GM12875 (cell line): ENCODE measurements around the gene SERINC2.
"Not testable (repeated sequence)": the region's sequence is repeated elsewhere in the genome, so short reads cannot be mapped to it uniquely, and the experiment has no call there.

Experiments used
- H3K4me3 ChIP-seq: one replicate; pipeline ENCODE4 v1.5.1; 2011; ENCODE audit warnings: low read depth, low read length, control low read depth
- CTCF ChIP-seq: IDR thresholded peaks from 2 replicates; pipeline ENCODE4 v1.5.1; 2011; ENCODE audit warnings: low read depth, mild to moderate bottlenecking, control low read depth, inconsistent platforms, low read length, moderate library complexity, borderline replicate concordance; ENCODE audit not compliant: insufficient read depth

Gene SERINC2

GRCh38 chr1:31383967-31384366 is 29.0 kb upstream of the SERINC2 start:
- no peak overlapping the region for H3K4me3 ChIP-seq
- TF ChIP-seq CTCF: no peak

- H3K4me3 ChIP-seq: not testable (repeated sequence)
Observed at GRCh38 chr1:31386576-31387243, 26.3 kb upstream of the SERINC2 start.

- no peak for TF ChIP-seq CTCF
Observed at GRCh38 chr1:31387612-31388011, 25.4 kb upstream of the SERINC2 start.

GRCh38 chr1:31389616-31390015 is 23.4 kb upstream of the SERINC2 start:
- H3K4me3 ChIP-seq: no peak overlapping the region
- TF ChIP-seq CTCF: no peak

More at GRCh38 chr1:31387612-31388011, 25.4 kb upstream of the SERINC2 start:
- no peak overlapping the region for H3K4me3 ChIP-seq

GRCh38 chr1:31390071-31390470 is 22.9 kb upstream of the SERINC2 start:
- no peak for TF ChIP-seq CTCF
- H3K4me3 ChIP-seq: no peak overlapping the region

- no peak overlapping the region for H3K4me3 ChIP-seq
- no peak for TF ChIP-seq CTCF
Observed at GRCh38 chr1:31393463-31393862, 19.6 kb upstream of the SERINC2 start.

GRCh38 chr1:31394584-31395193 is 18.3 kb upstream of the SERINC2 start:
- peak overlapping the region; percentile 48 for H3K4me3 ChIP-seq

More at GRCh38 chr1:31394584-31395193, 18.3 kb upstream of the SERINC2 start:
- peak; percentile 87 for TF ChIP-seq CTCF
